Activated effector memory CD4-positive, alpha-beta T cell treated with anti-CD3 and anti-CD28 coated beads, Interleukin-2, amount 50 U/mL, for 16 hours (primary cell): ENCODE data around the gene PGAM2.
"Not testable (repeated sequence)": the region's sequence is repeated elsewhere in the genome, so short reads cannot be mapped to it uniquely, and the experiment has no call there.

Experiments used
- DNase-seq: peaks from one replicate; pipeline ENCODE4 v3.0.0-alpha.2; 2020

Gene PGAM2

DNA sequence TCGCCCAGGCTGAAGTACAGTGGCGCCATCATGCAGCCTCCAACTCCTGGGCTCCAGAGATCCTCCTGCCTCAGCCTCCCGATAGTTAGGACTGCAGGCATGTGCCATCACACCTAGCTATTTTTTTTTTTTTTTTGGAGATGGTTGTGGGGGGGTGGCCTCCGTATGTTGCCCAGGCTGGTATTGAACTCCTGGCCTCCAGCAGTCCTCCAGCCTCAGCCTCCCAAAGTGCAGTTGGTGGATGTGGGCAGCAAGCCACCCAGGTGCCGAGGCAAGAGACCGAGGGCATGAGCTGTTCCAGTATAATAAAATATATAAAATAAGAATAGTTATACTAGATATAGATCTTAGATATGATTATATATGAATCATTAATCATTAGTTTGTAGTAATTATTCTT is 45.5 kb downstream of the PGAM2 start:
- DNase-seq, result not testable (repeated sequence)

DNA sequence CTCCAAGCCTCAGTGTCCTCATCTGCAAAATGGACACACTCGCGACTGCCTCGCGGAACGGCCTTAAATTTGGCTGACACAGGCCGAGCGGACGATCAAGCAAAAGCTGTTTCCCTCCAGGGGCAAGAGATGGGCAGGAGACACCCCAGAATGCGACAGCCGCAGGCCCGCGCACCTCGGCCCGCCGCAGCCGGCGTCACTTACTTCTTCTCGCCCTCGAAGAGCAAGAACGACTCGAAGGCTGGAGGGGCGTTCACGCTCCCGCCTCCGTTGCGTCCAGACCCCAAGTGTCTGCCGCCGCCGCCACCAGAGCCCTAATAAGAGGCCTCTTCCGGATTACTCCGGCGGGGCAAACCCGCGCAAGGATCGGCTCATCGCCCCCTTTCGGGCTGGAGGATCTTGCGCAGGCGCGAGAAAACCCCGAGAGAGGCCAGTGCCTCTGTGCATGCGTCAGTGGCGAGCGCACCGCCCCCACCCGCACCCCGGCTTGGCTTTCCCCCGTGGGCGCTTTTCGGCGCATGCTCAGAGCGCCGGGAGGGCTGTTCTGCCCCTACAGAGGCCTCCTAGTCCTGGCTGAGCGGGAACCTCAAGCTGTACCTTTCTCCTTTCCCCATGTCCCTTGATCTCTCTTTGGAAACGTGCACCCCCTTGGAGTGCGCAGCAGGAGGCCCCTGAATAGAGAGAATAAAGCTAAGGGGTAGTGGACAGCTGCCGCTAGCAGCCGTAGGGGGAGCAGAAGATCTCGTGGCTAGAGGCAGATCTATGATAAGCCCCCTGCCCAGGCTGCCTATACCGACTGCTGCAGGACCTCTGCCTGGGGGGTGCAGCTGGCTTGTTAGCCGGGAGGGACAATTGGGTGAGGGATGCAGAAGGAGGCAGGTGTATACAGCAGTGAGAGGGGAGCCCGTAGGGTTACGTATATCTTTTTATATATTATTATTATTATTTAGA is 46.2 kb downstream of the PGAM2 start:
- peak; percentile 100 for DNase-seq

DNA sequence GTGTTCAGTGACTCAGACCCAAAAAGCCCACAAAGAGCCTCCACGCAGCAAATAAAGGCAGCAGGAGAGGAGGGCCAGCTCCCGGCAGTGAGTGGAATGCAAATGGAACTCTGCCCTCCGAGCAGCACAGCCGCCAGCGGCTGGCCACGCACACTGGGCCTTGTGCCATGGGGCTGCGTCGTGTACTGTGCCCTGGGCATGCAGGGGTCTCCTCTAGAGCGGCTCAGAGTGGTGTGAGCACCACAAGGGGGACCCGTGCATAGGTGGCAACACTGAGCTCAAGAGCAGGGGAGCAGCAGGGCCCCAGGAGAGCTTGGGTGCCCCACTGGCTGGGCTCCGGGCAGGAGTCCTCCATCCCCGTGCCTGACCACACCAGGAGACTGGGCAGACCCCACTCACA is 50.3 kb downstream of the PGAM2 start:
- DNase-seq, result not testable (repeated sequence)
